Ishikawa (cell line): ENCODE measurements around the gene GATAD2B.

Experiments
- CEBPB ChIP-seq: IDR thresholded peaks from 2 replicates; pipeline ENCODE4 v1.6.1; 2012
- CREB1 ChIP-seq: IDR thresholded peaks from 2 replicates; pipeline ENCODE4 v1.6.1; 2012; ENCODE audit warnings: low read depth
- EGR1 ChIP-seq: IDR thresholded peaks from 2 replicates; pipeline ENCODE4 v1.6.1; 2012
- EP300 ChIP-seq: IDR thresholded peaks from 2 replicates; pipeline ENCODE4 v1.6.1; 2012; ENCODE audit warnings: borderline replicate concordance
- FOXM1 ChIP-seq: IDR thresholded peaks from 2 replicates; pipeline ENCODE4 v1.6.1; 2012; ENCODE audit warnings: low read depth, borderline replicate concordance
- NFIC ChIP-seq: IDR thresholded peaks from 2 replicates; pipeline ENCODE4 v1.6.1; 2012
- RAD21 ChIP-seq: IDR thresholded peaks from 2 replicates; pipeline ENCODE4 v1.6.1; 2012; ENCODE audit warnings: low read depth
- TAF1 ChIP-seq: IDR thresholded peaks from 2 replicates; pipeline ENCODE4 v1.6.1; 2012; ENCODE audit warnings: low read depth, mild to moderate bottlenecking
- TCF12 ChIP-seq: IDR thresholded peaks from 2 replicates; pipeline ENCODE4 v1.6.1; 2012; ENCODE audit warnings: low read depth
- TEAD4 ChIP-seq: IDR thresholded peaks from 2 replicates; pipeline ENCODE4 v1.6.1; 2012
- YY1 ChIP-seq: IDR thresholded peaks from 2 replicates; pipeline ENCODE4 v1.6.1; 2012; ENCODE audit warnings: low read depth
- ZBTB7A ChIP-seq: IDR thresholded peaks from 2 replicates; pipeline ENCODE4 v1.6.1; 2012; ENCODE audit warnings: low read depth
- TF ChIP-seq, protein P1 (sequence below): IDR thresholded peaks from 2 replicates; pipeline ENCODE4 v1.6.1; 2012
- TF ChIP-seq, protein P2 (sequence below): IDR thresholded peaks from 2 replicates; pipeline ENCODE4 v1.6.1; 2012
- TF ChIP-seq, protein P3 (sequence below): IDR thresholded peaks from 2 replicates; pipeline ENCODE4 v1.6.1; 2012; ENCODE audit warnings: low read depth, mild to moderate bottlenecking

The GATAD2B gene

DNA sequence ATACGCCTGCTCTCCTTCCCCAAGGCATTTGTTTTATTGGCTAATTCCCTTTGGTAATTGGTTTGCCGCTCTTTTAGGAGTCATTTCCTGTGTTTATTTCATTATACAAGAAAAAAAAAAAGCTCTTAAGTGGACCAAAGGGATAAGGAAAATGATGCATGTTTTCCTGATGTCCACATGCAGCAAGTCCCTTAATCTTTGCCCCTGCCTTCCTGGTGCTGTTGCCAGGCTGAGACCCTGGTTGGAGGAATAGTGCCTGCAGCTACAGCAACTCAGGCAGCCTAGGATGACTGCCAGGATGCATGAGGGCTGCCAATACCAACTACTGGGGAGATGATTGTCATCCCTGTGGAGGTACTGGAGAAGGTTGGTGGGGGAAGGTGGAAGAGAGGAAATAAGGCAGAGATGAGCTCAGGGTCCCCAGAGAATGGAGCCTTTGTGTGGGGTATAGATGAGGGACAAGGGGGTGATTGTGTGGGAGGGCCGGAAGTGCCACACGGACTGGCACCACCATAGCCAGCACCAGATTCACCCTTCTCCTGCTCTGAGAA lies 6.1 kb upstream of the GATAD2B start:
- TF ChIP-seq CEBPB (no peak), RAD21 (no peak), EGR1 (no peak), NFIC (no peak), TAF1 (no peak), YY1 (no peak), TEAD4 (no peak), TCF12 (no peak)
- TF ChIP-seq, protein P1, sequence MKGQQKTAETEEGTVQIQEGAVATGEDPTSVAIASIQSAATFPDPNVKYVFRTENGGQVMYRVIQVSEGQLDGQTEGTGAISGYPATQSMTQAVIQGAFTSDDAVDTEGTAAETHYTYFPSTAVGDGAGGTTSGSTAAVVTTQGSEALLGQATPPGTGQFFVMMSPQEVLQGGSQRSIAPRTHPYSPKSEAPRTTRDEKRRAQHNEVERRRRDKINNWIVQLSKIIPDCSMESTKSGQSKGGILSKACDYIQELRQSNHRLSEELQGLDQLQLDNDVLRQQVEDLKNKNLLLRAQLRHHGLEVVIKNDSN, result no peak
- TF ChIP-seq, protein P2, sequence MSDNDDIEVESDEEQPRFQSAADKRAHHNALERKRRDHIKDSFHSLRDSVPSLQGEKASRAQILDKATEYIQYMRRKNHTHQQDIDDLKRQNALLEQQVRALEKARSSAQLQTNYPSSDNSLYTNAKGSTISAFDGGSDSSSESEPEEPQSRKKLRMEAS, result no peak

DNA sequence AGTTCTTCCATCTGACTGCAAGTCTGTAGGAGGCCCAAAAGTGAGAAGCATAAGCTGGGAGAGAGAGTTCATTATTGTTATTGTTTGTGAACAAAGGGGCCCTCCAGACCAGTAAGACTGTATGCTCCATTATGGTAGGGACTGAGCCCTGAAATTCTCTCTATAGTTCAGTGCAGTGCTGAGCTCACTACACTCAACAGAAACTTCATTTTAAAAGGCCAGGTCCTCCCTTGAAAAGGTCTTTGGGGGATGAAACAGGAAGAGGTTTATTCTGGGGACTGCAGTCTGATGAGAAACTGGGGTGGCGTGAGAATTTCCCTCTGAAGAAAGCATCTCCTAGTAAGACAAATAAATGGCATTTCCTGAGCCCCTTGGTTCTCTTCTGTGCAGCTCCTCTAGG lies 5.5 kb upstream of the GATAD2B start:
- TF ChIP-seq FOXM1, result no peak
- TF ChIP-seq EGR1, result no peak
- no peak for TF ChIP-seq YY1
- no peak for TF ChIP-seq RAD21
- TF ChIP-seq ZBTB7A, result no peak
- no peak for TF ChIP-seq CREB1
- TF ChIP-seq CEBPB, result no peak
- no peak for TF ChIP-seq TEAD4
- no peak for TF ChIP-seq EP300
- TF ChIP-seq, protein P2, result no peak
- TF ChIP-seq, protein P3, sequence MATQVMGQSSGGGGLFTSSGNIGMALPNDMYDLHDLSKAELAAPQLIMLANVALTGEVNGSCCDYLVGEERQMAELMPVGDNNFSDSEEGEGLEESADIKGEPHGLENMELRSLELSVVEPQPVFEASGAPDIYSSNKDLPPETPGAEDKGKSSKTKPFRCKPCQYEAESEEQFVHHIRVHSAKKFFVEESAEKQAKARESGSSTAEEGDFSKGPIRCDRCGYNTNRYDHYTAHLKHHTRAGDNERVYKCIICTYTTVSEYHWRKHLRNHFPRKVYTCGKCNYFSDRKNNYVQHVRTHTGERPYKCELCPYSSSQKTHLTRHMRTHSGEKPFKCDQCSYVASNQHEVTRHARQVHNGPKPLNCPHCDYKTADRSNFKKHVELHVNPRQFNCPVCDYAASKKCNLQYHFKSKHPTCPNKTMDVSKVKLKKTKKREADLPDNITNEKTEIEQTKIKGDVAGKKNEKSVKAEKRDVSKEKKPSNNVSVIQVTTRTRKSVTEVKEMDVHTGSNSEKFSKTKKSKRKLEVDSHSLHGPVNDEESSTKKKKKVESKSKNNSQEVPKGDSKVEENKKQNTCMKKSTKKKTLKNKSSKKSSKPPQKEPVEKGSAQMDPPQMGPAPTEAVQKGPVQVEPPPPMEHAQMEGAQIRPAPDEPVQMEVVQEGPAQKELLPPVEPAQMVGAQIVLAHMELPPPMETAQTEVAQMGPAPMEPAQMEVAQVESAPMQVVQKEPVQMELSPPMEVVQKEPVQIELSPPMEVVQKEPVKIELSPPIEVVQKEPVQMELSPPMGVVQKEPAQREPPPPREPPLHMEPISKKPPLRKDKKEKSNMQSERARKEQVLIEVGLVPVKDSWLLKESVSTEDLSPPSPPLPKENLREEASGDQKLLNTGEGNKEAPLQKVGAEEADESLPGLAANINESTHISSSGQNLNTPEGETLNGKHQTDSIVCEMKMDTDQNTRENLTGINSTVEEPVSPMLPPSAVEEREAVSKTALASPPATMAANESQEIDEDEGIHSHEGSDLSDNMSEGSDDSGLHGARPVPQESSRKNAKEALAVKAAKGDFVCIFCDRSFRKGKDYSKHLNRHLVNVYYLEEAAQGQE, result no peak
- TF ChIP-seq, protein P1, result no peak
- TF ChIP-seq TAF1, result no peak
- TF ChIP-seq TCF12, result no peak
- no peak for TF ChIP-seq NFIC

DNA sequence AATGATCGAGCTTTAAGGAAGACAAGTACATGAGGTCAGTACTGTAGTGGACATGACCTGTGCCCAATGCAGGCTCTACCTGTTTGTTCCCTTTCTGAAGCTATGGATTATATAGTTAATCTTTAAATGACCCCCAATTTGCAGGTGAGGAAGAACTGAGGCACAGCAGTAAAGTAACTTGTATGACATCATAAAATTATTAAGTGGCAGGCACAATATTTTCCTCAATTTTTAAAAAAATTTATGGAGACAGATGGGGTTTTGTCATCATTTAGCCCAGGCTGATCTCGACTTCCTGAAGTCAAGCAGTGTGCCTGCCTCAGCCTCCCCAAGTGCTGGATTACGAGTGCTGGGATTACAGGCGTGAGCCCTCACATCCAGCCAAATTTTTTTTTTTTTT lies 3.6 kb upstream of the GATAD2B start:
- TF ChIP-seq, protein P2, result no peak
- TF ChIP-seq CREB1 (no peak), TAF1 (no peak), CEBPB (no peak), FOXM1 (no peak)
- TF ChIP-seq, protein P3, result no peak

DNA sequence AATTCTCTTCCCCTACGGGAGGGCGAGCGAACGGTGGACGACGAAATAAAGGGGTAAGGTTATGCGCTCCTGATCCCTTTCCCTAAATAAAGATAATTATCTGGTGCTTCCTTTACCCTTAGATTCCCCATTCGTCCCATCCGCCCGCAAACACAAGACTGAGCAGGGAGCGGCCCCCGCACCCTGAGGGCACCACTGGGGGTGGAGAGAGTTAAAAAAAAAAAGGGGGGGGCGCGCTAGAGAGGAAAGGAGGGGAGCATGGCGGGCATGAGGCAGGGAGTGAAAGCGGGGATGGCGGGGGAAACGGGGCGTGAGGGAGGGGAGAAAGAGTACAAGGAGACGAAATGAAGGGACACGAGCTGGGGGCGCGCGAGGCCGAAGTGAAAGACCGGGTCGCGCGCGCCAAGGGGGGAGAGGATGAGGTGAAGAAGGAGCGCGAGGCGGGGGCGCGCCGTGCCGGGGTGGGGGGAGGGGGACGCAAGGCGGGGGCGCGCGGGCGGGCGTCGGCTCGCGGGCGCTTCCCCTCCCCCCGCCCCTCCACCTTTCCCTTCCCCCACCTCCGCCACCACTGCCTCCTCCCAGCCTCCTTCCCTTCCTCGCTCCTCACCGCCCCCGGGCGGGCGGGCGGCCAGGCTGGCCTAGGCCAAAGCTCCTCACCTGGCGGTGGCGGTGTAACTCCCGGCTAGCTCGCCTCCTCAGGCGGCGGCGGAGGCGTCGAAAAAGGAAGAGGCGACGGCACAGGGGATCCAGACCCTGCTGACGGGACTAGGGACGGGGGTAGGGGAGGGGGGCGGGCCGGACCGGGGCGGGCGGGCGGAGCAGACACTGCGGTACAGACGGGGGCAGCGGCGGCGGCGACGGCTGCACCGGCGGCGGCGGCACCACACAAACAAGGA lies 448 bp downstream of the GATAD2B start:
- TF ChIP-seq NFIC (peak; percentile 4; the same call in 1 of the 2 replicates), TAF1 (no peak; the same call in 1 of the 2 replicates), TCF12 (peak; percentile 17; the same call in 1 of the 2 replicates), ZBTB7A (no peak), RAD21 (peak; percentile 14; the same call in 1 of the 2 replicates), EGR1 (peak; percentile 67)
- TF ChIP-seq, protein P2, result peak; percentile 54; the same call in 1 of the 2 replicates

DNA sequence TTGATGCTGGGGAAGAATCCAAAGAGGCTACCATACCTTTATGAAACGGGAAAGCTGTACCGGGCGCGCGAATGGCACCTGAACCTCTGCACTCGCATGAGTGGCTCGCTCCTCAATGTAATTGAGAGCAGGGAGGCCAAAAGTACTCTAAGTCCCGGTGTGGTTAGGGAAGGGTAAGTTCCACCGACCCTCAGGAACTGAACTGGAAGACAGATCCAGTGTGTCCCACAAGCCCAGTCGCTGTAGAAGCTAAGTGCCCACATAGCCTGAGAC lies 1.0 kb downstream of the GATAD2B start:
- TF ChIP-seq, protein P3, result no peak
- TF ChIP-seq, protein P2, result no peak
- TF ChIP-seq NFIC, result no peak
- TF ChIP-seq RAD21, result no peak
- TF ChIP-seq CREB1, result no peak
- no peak for TF ChIP-seq TAF1
- TF ChIP-seq, protein P1, result no peak
- no peak for TF ChIP-seq YY1
- TF ChIP-seq TEAD4, result no peak
- TF ChIP-seq EGR1, result no peak
- TF ChIP-seq TCF12, result no peak
